ENCODE measurements around the gene TSPAN8. TPM values are rescaled to one million over a fixed set of nuclear protein-coding genes. Genes with fewer than 3 reads are reported as not detected.

TSPAN8 gene
- total RNA-seq (2021), result 74.7 and 79.4 TPM in 2 replicates
- Bru-seq, nascent RNA, result percentile 48 among the genes with signal in this experiment
- BruChase-seq, experiment 1, labeled RNA remaining after a 2-hour chase, result percentile 30 among the genes with signal in this experiment
- percentile 39 among the genes with signal in this experiment for BruChase-seq, experiment 2, labeled RNA remaining after a 6-hour chase
- long read RNA-seq, transcript TSPAN8-201 (9 exons, 1,227 nt), result major isoform, 107 of 154 reads
- long read RNA-seq, transcript TSPAN8-203 (8 exons, 1,168 nt), result minor isoform, 32 of 154 reads
- long read RNA-seq, partial matches to known transcripts, result 3 of 154 reads
- long read RNA-seq, other reads (novel, unspliced or antisense), result 12 of 154 reads

DNA sequence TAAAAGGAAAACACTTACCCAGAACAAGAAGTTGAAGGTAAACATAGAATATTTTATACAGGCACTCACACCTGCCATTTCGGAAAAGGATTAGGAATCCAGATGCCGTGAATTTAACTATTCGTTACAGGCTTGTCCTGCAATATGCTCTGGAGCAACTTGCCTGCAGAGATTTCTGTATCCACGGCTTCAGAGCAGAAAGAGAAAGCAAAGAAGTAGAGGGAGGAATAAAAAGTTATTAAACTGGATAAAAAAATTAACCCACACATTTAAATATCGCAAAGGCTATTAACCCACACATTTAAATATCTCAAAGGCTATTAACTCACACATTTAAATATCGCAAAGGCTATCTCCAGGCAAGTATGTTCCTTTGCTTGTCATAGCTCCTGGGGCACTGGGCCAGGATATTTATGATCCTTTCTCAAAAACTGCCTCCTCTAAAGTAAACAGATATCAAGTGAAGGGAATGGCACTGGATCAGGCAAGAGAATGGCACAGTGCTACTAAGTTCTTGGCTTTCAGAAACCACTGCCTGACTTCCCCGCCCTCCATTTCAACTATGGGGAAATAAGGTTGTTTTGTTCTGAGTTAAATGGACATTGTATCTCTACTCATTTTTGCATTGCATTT, at the start of gene TSPAN8:
TSS of gene TSPAN8 (minus strand) at position 399 of the 633 bp plus-strand sequence. CDS start at position 78, 321 bp downstream.
- peak; percentile 57 for DNase-seq (ENCODE audit: low spot score)
- BruUV-seq (replicated peaks), result TSS peak; percentile 21
- TF ChIP-seq CTCF (conservative IDR thresholded peaks at IDR 0.05; ENCODE audit: low read depth, low read length) (no peak), EZH2 (IDR thresholded peaks at IDR 0.05; ENCODE audit: borderline replicate concordance, low read depth, low read length, poor library complexity, severe bottlenecking) (no peak)
- Histone ChIP-seq H3K4me1 (ENCODE audit: insufficient read depth, low read length, poor library complexity, severe bottlenecking) (peaks cover 46% of the 10 kb centered on the region), H3K36me3 (ENCODE audit: insufficient read depth, low read length, poor library complexity, severe bottlenecking) (no peaks in the 10 kb centered on the region), H3K27me3 (replicated peaks; ENCODE audit: insufficient read depth, low read depth, low read length, poor library complexity) (no peaks in the 10 kb centered on the region), H3K9me3 (ENCODE audit: low read depth, low read length, poor library complexity, severe bottlenecking) (no peaks in the 10 kb centered on the region), H3K27ac (ENCODE audit: low read depth, low read length, poor library complexity, severe bottlenecking) (peak within 1 kb of the TSS; percentile 87), H3K4me3 (ENCODE audit: low read depth, low read length, poor library complexity, severe bottlenecking) (peak within 1 kb of the TSS; percentile 44)
- intact Hi-C loops (cut with micrococcal nuclease; ENCODE audit: unreplicated experiment), result no loop called here
- CTCF ChIA-PET, result interaction anchor here (0.6 kb wide), 1 partner anchor 772 kb away, joined by 4 read pairs; no protein-coding TSS in a partner anchor
- POLR2A ChIA-PET (ENCODE audit: low non-redundant PET), result no interaction called here

DNA sequence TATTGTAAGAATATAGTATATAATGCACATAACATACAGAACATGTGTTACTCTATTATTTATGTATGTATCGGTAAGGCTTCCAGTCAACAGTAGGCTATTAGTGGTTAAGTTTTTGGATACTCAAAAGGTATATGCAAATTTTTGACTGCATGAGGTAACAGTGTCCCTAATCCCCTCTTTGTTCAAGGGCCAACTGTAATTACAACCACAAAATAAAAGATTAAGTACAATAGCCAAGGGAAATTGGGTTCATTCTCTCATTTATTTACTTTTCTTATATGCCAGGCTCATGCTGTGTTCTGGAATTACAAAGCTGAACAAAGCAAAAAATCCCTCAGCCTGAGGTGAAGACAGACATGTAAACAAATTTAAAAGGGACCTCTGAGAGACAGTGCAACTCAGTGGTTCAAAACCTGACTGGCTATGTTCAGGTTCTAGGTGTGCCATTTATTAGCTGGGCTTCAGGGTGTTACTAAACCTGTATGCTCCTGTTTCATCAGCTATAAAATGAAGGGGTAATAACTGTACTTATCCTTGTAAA, 43.4 kb upstream of the TSPAN8 start:
- no peaks in the 10 kb centered on the region for H3K27me3 ChIP-seq (replicated peaks; ENCODE audit: insufficient read depth, low read depth, low read length, poor library complexity)
- intact Hi-C loops (cut with micrococcal nuclease; ENCODE audit: unreplicated experiment), result no loop called here
- ChIA-PET CTCF (interaction anchor here (0.5 kb wide), 1 partner anchor 8 kb away, joined by 9 read pairs; no protein-coding TSS in a partner anchor), POLR2A (ENCODE audit: low non-redundant PET) (interaction anchor here (0.5 to 0.6 kb wide), 2 partner anchors 24 to 52 kb away, joined by 3 read pairs; no protein-coding TSS in a partner anchor)
- H3K9me3 ChIP-seq (ENCODE audit: low read depth, low read length, poor library complexity, severe bottlenecking), result peaks cover 19% of the 10 kb centered on the region
- TF ChIP-seq EZH2 (IDR thresholded peaks at IDR 0.05; ENCODE audit: borderline replicate concordance, low read depth, low read length, poor library complexity, severe bottlenecking), result no peak
- no peak for TF ChIP-seq CTCF (conservative IDR thresholded peaks at IDR 0.05; ENCODE audit: low read depth, low read length)
- no TSS peak for BruUV-seq (replicated peaks)
- H3K36me3 ChIP-seq (ENCODE audit: insufficient read depth, low read length, poor library complexity, severe bottlenecking), result no peaks in the 10 kb centered on the region
- peaks cover 21% of the 10 kb centered on the region for H3K4me1 ChIP-seq (ENCODE audit: insufficient read depth, low read length, poor library complexity, severe bottlenecking)
- DNase-seq (ENCODE audit: low spot score), result peak; percentile 40
- H3K4me3 ChIP-seq (ENCODE audit: low read depth, low read length, poor library complexity, severe bottlenecking), result no peak overlapping the region
- no peak overlapping the region for H3K27ac ChIP-seq (ENCODE audit: low read depth, low read length, poor library complexity, severe bottlenecking)

- CTCF ChIA-PET, result no interaction called here
- no peak overlapping the region for H3K27ac ChIP-seq (ENCODE audit: low read depth, low read length, poor library complexity, severe bottlenecking)
- no peaks in the 10 kb centered on the region for H3K27me3 ChIP-seq (replicated peaks; ENCODE audit: insufficient read depth, low read depth, low read length, poor library complexity)
- intact Hi-C loops (cut with micrococcal nuclease; ENCODE audit: unreplicated experiment), result no loop called here
- H3K36me3 ChIP-seq (ENCODE audit: insufficient read depth, low read length, poor library complexity, severe bottlenecking), result no peaks in the 10 kb centered on the region
- peaks cover 21% of the 10 kb centered on the region for H3K4me1 ChIP-seq (ENCODE audit: insufficient read depth, low read length, poor library complexity, severe bottlenecking)
- TF ChIP-seq EZH2 (IDR thresholded peaks at IDR 0.05; ENCODE audit: borderline replicate concordance, low read depth, low read length, poor library complexity, severe bottlenecking) (no peak), CTCF (conservative IDR thresholded peaks at IDR 0.05; ENCODE audit: low read depth, low read length) (no peak)
- DNase-seq (ENCODE audit: low spot score), result no peak
- H3K9me3 ChIP-seq (ENCODE audit: low read depth, low read length, poor library complexity, severe bottlenecking), result peaks cover 19% of the 10 kb centered on the region
- no peak overlapping the region for H3K4me3 ChIP-seq (ENCODE audit: low read depth, low read length, poor library complexity, severe bottlenecking)
- BruUV-seq (replicated peaks), result no TSS peak
- POLR2A ChIA-PET (ENCODE audit: low non-redundant PET), result no interaction called here
Observed at GRCh38 chr12:71200706-71201105, 42.9 kb upstream of the TSPAN8 start.
